Neuronal stem cell (in vitro differentiated cells): ENCODE data around the gene ARL11.
"Not testable (repeated sequence)": the region's sequence is repeated elsewhere in the genome, so short reads cannot be mapped to it uniquely, and the experiment has no call there.

ENCODE experiments used
- DNase-seq: peaks from one replicate; pipeline ENCODE4 v3.0.0-alpha.2; 2013; ENCODE audit warnings: low spot score
- H2AFZ ChIP-seq: one replicate; pipeline ENCODE4 v1.6.1; 2013; ENCODE audit warnings: mild to moderate bottlenecking, low read length, inconsistent platforms
- H2AK5ac ChIP-seq: 2 replicates; pipeline ENCODE4 v1.6.1; 2013; ENCODE audit warnings: low read depth, mild to moderate bottlenecking, inconsistent platforms, low read length, moderate library complexity, mixed read lengths
- H2BK120ac ChIP-seq: 2 replicates; pipeline ENCODE4 v1.6.1; 2013; ENCODE audit warnings: low read depth, mild to moderate bottlenecking, inconsistent platforms, low read length, moderate library complexity, mixed read lengths
- H2BK12ac ChIP-seq: one replicate; pipeline ENCODE4 v1.6.1; 2013; ENCODE audit warnings: low read length, inconsistent platforms
- H2BK15ac ChIP-seq: 2 replicates; pipeline ENCODE4 v1.6.1; 2013; ENCODE audit warnings: mild to moderate bottlenecking, low read length, inconsistent platforms, mixed read lengths
- H2BK5ac ChIP-seq: one replicate; pipeline ENCODE4 v1.6.1; 2013; ENCODE audit warnings: inconsistent platforms, mild to moderate bottlenecking, low read length, moderate library complexity
- H3K14ac ChIP-seq: one replicate; pipeline ENCODE4 v1.6.1; 2013; ENCODE audit warnings: low read length, inconsistent platforms
- H3K18ac ChIP-seq: 2 replicates; pipeline ENCODE4 v1.6.1; 2013; ENCODE audit warnings: low read length, inconsistent platforms
- H3K23ac ChIP-seq: 2 replicates; pipeline ENCODE4 v1.6.1; 2013; ENCODE audit warnings: low read depth, mild to moderate bottlenecking, mixed read lengths, low read length, inconsistent platforms; ENCODE audit not compliant: poor library complexity
- H3K27ac ChIP-seq: replicated peaks from 3 replicates; pipeline ENCODE4 v1.5.1; 2013; ENCODE audit warnings: low read length, inconsistent platforms
- H3K27me3 ChIP-seq, 3 experiments: 2 replicates each; pipeline ENCODE4 v1.6.1; 2013; ENCODE audit warnings: low read length in 3 of 3, mild to moderate bottlenecking in 2 of 3, inconsistent platforms in 1 of 3, low read depth in 1 of 3, mixed read lengths in 1 of 3, moderate library complexity in 1 of 3; ENCODE audit not compliant: control insufficient read depth in 3 of 3, insufficient read depth in 3 of 3
- H3K36me3 ChIP-seq, 2 donors: replicated peaks in 1 of 2; 2 replicates each; pipeline ENCODE4 v1.6.1; 2013; ENCODE audit warnings: low read length in 2 of 2; ENCODE audit not compliant: control insufficient read depth in 2 of 2, insufficient read depth in 2 of 2
- H3K4ac ChIP-seq: 2 replicates; pipeline ENCODE4 v1.6.1; 2013; ENCODE audit warnings: inconsistent platforms, mild to moderate bottlenecking, low read length, moderate library complexity
- H3K4me1 ChIP-seq, 2 donors: 1 replicate in 1 of 2; 2 replicates in 1 of 2; pipeline ENCODE4 v1.6.1; 2013; ENCODE audit warnings: low read length in 2 of 2, low read depth in 1 of 2; ENCODE audit not compliant: control insufficient read depth in 2 of 2, insufficient read depth in 1 of 2
- H3K4me2 ChIP-seq: one replicate; pipeline ENCODE4 v1.6.1; 2013; ENCODE audit warnings: mild to moderate bottlenecking, low read length, inconsistent platforms; ENCODE audit not compliant: insufficient read depth, poor library complexity, severe bottlenecking
- H3K4me3 ChIP-seq, 2 donors: 2 replicates each; pipeline ENCODE4 v1.5.1; 2013; ENCODE audit warnings: low read length in 2 of 2, mild to moderate bottlenecking in 2 of 2, inconsistent platforms in 1 of 2, moderate library complexity in 1 of 2
- H3K79me1 ChIP-seq: one replicate; pipeline ENCODE4 v1.6.1; 2013; ENCODE audit warnings: low read depth, mild to moderate bottlenecking, inconsistent platforms, low read length, moderate library complexity
- H3K9ac ChIP-seq: one replicate; pipeline ENCODE4 v1.6.1; 2013; ENCODE audit warnings: mild to moderate bottlenecking, low read depth, low read length, inconsistent platforms; ENCODE audit not compliant: poor library complexity
- H3K9me3 ChIP-seq, 2 donors: replicated peaks in 1 of 2; 2 replicates each; pipeline versions ENCODE3 to v1.6.1; 2013; ENCODE audit warnings: low read length in 2 of 2, mild to moderate bottlenecking in 2 of 2, inconsistent platforms in 1 of 2, low read depth in 1 of 2, mixed read lengths in 1 of 2, moderate library complexity in 1 of 2; ENCODE audit not compliant: control insufficient read depth in 2 of 2, insufficient read depth in 1 of 2
- H4K8ac ChIP-seq: one replicate; pipeline ENCODE4 v1.6.1; 2013; ENCODE audit warnings: low read depth, mild to moderate bottlenecking, inconsistent platforms, low read length, moderate library complexity
- H4K91ac ChIP-seq: one replicate; pipeline ENCODE4 v1.6.1; 2013; ENCODE audit warnings: low read length, low read depth, mild to moderate bottlenecking, inconsistent platforms; ENCODE audit not compliant: poor library complexity
- WGBS, 2 donors: extraction: QIAGEN DNeasy Blood & Tissue Kit; methylation state at CpG; one replicate each; pipeline ENCODE4 v1.1.7; 2013; ENCODE audit warnings: missing lambda C conversion rate in 2 of 2, mixed read lengths in 1 of 2; ENCODE audit not compliant: insufficient read length in 2 of 2, insufficient replicate concordance in 1 of 2; ENCODE audit errors: extremely low coverage in 2 of 2; 5-methylcytosine and 5-hydroxymethylcytosine counted together

Gene ARL11

DNA sequence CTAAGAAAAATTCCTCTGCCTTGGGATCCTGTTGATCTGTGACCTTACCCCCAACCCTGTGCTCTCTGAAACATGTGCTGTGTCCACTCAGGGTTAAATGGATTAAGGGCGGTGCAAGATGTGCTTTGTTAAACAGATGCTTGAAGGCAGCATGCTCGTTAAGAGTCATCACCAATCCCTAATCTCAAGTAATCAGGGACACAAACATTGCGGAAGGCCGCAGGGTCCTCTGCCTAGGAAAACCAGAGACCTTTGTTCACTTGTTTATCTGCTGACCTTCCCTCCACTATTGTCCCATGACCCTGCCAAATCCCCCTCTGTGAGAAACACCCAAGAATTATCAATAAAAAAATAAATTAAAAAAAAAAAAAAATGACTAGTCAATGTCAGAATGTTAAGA is 34.4 kb upstream of the ARL11 start:
- H2BK5ac ChIP-seq, H3K79me1 ChIP-seq, H3K9ac ChIP-seq, H3K4me2 ChIP-seq, H2BK15ac ChIP-seq, H4K91ac ChIP-seq, H3K4ac ChIP-seq, H3K27me3 ChIP-seq, H2BK120ac ChIP-seq, H3K23ac ChIP-seq, H4K8ac ChIP-seq, H3K14ac ChIP-seq, H3K18ac ChIP-seq, DNase-seq, H3K27ac ChIP-seq, H3K36me3 ChIP-seq, H2AFZ ChIP-seq, H3K4me1 ChIP-seq, H2BK12ac ChIP-seq, H3K4me3 ChIP-seq, H3K9me3 ChIP-seq, H2AK5ac ChIP-seq: not testable (repeated sequence)
- no CpG with 5 or more reads among the region's 4 CpGs for WGBS, 2 donors

DNA sequence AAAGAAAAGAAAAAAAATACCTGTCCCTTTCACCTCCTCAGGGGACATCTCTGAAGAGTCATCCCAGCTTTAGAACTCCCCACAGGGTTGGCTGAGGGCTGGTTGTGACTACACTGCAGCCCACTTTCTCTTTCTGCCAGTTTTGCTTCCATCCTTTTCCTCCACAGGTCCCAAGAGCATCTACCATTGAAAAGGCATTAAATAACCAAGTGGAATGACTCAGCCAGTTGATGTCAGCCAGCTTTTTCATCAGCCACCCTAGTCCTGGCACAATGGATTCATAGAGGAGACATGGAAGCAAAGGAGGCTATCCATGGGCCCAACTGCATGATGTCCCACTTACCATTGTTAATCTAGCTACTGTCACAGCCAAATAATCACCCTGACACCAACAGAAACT is 33.7 kb upstream of the ARL11 start:
- Histone ChIP-seq H3K9me3 (peaks cover 0 to 3% of the 10 kb centered on the region in 2 donors), H3K18ac (no peak overlapping the region), H2BK12ac (no peak overlapping the region), H3K9ac (no peak overlapping the region), H3K4ac (no peak overlapping the region), H3K79me1 (peaks cover 1% of the 10 kb centered on the region), H3K4me1 (no peaks in the 10 kb centered on the region), H3K27ac (no peak overlapping the region), H2AFZ (no peak overlapping the region), H4K8ac (no peak overlapping the region), H4K91ac (no peak overlapping the region), H3K36me3 (no peaks in the 10 kb centered on the region), H3K23ac (no peak overlapping the region), H2AK5ac (no peak overlapping the region), H3K27me3 (no peaks in the 10 kb centered on the region), H3K4me3 (no peak overlapping the region), H3K4me2 (no peak overlapping the region), H2BK15ac (no peak overlapping the region), H2BK5ac (no peak overlapping the region), H2BK120ac (no peak overlapping the region), H3K14ac (no peak overlapping the region)
- no peak for DNase-seq

DNA sequence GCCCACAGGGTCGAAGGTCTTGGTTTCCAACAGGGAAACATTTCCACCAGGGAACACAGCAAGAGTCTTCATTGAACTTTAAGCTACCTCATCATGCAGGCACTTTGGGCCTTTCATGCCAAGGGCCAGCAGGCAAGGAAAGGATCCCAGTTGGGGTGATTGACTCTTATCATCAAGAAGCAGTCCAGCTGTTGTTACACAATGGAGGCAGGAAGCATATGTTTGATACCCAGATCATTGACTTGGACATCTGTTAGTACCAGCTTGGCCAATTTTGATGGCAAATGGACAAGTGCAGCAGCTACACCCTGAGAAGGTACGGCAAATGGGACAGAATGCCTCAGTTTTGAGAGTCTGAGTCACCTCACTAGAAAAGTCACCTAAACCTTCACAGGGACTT is 32.1 kb upstream of the ARL11 start:
- H3K23ac ChIP-seq: no peak overlapping the region
- no peaks in the 10 kb centered on the region for H3K36me3 ChIP-seq
- no peak overlapping the region for H3K18ac ChIP-seq
- no peak overlapping the region for H2AK5ac ChIP-seq
- H2BK12ac ChIP-seq: no peak overlapping the region
- no peak overlapping the region for H3K14ac ChIP-seq
- no peak overlapping the region for H2BK5ac ChIP-seq
- H3K4me2 ChIP-seq: no peak overlapping the region
- H3K9me3 ChIP-seq: peaks cover 0 to 3% of the 10 kb centered on the region in 2 donors
- H3K4me1 ChIP-seq: no peaks in the 10 kb centered on the region
- no peak overlapping the region for H3K4ac ChIP-seq
- no peak for DNase-seq
- no peak overlapping the region for H3K27ac ChIP-seq
- H3K4me3 ChIP-seq: no peak overlapping the region
- no peak overlapping the region for H2BK15ac ChIP-seq
- WGBS, 2 donors: no CpG with 5 or more reads among the region's 2 CpGs
- H4K91ac ChIP-seq: no peak overlapping the region
- H3K79me1 ChIP-seq: no peaks in the 10 kb centered on the region
- no peak overlapping the region for H4K8ac ChIP-seq
- no peak overlapping the region for H2AFZ ChIP-seq
- H3K9ac ChIP-seq: no peak overlapping the region
- H3K27me3 ChIP-seq: no peaks in the 10 kb centered on the region
- H2BK120ac ChIP-seq: no peak overlapping the region

DNA sequence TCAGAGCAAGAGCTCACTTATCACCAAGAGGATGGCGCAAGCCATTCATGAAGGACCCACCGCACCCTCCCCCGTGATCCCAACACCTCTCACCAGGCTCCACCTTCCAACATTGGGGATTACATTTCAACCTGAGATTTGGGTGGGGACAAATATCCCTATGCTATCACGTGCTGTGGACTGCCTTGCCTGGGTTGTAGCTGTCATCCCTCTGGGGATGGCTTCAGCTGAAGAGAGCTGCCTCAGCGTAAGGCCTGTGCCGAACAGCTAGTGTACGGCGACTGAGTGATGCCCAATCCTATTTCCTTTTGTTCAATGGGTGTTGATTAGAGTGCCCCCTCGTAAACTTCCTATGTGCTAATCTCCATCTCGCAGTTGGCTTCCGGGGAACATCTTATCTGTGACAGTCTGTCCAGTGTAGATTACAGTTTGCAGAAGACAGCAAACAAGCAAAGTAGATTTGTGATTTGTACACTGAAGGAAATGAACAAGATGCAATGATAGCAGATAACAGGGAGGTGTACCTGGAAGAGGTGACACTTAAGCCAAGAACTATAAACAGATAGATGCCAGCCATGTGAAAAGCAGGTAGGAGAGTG is 31.2 kb upstream of the ARL11 start:
- Histone ChIP-seq H3K27me3 (no peaks in the 10 kb centered on the region), H3K4ac (no peak overlapping the region), H4K8ac (no peak overlapping the region), H2BK5ac (no peak overlapping the region), H3K4me1 (no peaks in the 10 kb centered on the region), H2AFZ (no peak overlapping the region), H3K4me2 (no peak overlapping the region), H2BK12ac (no peak overlapping the region), H2BK120ac (no peak overlapping the region), H3K23ac (no peak overlapping the region), H4K91ac (no peak overlapping the region), H3K18ac (no peak overlapping the region), H3K14ac (no peak overlapping the region), H3K4me3 (no peak overlapping the region), H2BK15ac (no peak overlapping the region), H3K9me3 (peaks cover 0 to 3% of the 10 kb centered on the region in 2 donors), H2AK5ac (no peak overlapping the region), H3K27ac (no peak overlapping the region), H3K36me3 (no peaks in the 10 kb centered on the region), H3K79me1 (no peaks in the 10 kb centered on the region), H3K9ac (no peak overlapping the region)
- no peak for DNase-seq
- WGBS, 2 donors: no CpG with 5 or more reads among the region's 11 CpGs
